Renal cortex interstitium (tissue), 11 donors: Measurements from ENCODE around the gene WIZ. TPM values are rescaled to one million over a fixed set of nuclear protein-coding genes. Genes with fewer than 3 reads are reported as not detected.
A peak's percentile ranks its signal among the peaks of the same experiment; 100 is the strongest.
"Not testable (repeated sequence)": the region's sequence is repeated elsewhere in the genome, so short reads cannot be mapped to it uniquely, and the experiment has no call there.

Source experiments
- DNase-seq, 11 donors: peaks; one replicate each; pipeline ENCODE4 v3.0.0-alpha.2; 2013; ENCODE audit warnings: low read depth in 9 of 11, low spot score in 4 of 11; ENCODE audit errors: extremely low read depth in 1 of 11
- polyA plus RNA-seq, 3 donors: library from polyadenylated mRNA; unstranded; fragments of 120-200 nt; gene quantifications; one replicate each; pipeline ENCODE4 v1.2.1, GENCODE V29; 2013; ENCODE audit not compliant: insufficient read length in 3 of 3

The WIZ gene
- polyA plus RNA-seq, 3 donors, result 23.6 to 40.5 (median 38.7) TPM

DNA sequence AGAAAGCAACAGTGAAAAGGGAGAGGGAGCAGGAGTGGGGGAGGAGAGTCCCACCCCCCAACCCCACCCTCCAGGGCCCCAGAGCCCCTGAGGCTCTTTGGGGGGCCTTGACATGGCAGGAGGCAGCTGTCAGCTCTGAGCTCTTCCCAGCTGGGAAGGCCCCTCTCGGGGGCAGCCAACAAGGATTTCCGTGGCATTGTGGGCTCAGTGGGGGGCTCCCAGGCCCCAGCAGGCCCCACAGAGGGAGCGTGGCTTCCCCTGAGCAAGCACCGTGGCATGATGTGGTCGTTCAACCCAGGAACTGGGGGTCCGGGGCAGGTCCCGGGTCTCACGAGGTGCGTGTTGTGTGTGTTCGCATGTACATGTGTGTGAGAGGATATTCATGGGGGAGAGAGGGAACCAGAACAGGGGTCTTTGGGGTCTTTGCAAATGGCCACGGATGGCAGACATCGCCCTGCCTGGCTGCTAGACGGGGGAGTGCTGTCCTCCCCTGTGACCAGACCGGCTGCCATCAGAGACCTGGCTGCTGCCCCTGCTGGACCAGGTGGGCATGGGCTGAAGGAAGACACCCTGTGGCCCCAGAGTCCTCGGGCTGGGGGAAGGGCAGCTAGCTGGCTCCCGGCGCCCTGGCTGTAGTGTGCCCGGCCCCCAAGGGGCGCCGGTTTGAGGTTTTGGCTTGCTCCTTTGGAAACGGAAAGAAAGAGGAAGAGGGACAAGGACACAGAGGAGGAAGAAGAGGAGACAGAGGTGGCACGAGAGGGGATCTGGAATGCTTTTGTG is 27.3 kb downstream of the WIZ start:
- no peak for DNase-seq

DNA sequence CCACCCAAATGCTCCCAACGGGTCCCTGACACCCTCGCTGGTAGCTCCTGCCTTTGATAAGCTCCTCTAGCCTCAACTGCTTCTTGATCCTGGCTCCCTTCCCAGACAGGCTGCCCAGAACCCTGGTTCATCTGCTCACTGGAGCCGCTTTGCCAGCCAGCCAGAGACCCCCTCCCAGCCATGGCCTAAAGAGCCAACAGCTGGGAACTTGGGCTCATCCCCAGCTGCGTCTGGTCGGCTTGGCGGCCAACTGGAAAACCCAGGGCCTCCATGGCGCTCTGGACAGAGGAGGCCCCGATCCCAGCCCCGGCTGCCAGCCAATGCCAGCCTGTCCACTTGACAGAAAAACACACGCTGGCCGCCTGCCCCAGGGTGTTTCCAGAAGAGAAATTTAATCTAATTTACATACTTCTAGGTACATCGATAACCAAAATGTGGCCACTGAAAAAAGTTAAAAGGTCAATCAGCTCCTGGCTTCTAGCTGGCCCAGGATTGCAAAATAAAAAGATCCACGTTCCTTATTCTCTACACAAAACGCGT is 28.0 kb downstream of the WIZ start:
- DNase-seq, result no peak

DNA sequence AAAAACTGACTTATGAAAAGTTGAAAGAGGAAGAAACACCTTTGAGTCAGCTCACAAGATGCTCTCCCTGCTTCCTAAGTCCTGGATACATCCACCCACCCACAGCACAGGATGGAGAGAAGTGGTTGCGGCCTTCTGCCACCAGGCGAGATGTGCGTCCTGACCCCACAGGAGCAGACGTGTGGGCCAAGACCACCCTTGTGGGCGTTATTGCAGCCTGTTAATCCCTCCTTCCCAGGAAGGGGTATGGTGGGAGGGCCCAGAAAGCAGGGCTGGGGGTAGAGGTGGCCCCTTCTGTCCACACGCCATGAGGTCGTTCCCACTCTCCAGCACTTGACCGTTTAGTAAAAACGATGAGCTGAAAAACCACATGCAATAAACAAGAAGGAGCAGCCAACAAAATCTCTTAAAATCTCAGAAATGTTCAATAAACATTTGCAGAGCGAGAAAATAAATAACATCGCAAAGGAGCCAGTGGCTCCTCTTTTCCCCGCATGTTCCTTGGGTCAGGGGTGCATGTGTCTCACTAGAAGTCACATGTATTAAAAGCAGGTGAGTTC is 28.5 kb downstream of the WIZ start:
- no peak for DNase-seq

GRCh38 chr19:15419413-15420025 is 30.2 kb downstream of the WIZ start:
- DNase-seq, result no peak

DNA sequence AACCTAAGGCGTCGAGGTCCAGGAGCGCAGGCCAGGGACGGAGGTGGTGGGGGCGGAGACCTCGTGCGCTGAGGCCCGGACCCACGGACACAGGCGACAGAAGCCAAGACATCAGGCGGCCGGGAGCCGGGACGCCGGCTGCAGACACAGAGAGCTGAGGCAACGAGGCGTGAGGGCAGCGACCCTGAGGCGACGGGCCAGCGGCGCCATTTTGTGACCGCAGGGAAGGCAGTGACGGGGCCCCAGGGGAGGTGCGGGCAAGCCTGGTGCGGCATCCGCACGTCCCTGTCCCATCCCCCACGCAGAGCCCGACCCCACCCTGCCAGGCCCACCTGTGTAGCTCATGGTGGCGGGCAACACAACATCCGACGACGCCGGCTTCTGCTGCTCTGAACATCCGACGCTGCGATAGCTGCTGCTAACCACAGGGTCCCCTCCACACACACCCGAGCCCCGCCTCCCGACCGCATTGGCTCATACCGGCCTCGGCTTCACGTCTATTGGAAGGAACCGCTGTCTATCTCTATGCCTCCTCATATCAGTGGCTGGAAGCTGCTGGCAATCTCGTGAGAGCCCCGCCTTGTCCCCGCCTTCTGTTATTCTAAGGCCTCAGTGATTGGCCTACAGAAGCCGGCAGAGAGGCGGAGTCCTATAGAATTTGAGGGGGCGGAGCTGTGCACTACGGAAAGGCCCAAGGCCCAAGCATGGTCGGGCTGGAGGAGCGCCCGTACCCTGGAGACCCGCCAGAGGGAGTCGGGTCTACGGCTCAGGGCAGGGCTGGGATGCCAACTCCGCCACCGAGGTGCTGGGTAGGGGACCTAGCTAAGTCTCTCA is 31.0 kb downstream of the WIZ start, which contains the start of gene AKAP8L:
TSS of gene AKAP8L (minus strand) at position 410 of the 834 bp plus-strand sequence. CDS start at position 345, 65 bp downstream.
- peak; percentile 97 to 100 (median 99) for DNase-seq

DNA sequence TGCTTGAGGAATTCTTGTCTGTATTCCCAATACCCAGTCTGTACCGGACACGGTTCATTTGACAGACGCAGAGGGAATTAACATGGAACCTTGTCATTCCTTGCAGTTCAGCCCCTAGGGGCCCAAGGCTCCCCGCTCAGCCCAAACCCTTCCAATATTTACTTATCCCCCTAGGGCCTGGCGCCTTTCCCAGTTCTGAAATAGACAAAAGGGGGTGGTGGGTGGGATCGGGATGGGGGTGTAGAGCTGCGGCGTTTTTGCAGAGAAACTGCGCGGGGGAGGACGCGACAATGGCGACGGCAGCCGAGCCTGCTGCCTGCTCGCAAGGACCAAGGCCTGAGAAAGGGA is 31.6 kb downstream of the WIZ start:
- DNase-seq, result peak in 4 of 11 donors; percentile 19 to 35 (median 24)

DNA sequence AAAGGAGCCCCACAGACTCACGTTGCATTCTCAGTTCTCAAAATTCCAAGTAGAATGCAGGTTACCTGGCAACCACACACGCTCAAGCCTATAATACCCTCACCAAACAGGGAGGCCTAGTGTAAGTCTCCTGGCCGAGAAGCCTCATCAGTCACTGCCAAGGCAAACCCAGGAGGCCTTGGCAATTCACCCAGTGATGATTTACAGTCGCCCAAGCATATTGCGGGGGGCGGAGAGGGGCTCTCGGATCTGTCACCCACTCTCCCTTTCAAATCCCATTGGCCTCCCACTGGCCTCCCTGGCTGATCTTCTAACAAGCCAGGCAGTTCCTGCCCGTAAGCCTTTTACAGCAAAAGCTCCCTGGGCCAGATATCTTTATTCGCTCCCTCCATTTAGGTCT is 32.1 kb downstream of the WIZ start:
- peak in 1 of 11 donors; percentile 36 for DNase-seq

GRCh38 chr19:15412832-15413231 is 36.9 kb downstream of the WIZ start:
- DNase-seq, result no peak

DNA sequence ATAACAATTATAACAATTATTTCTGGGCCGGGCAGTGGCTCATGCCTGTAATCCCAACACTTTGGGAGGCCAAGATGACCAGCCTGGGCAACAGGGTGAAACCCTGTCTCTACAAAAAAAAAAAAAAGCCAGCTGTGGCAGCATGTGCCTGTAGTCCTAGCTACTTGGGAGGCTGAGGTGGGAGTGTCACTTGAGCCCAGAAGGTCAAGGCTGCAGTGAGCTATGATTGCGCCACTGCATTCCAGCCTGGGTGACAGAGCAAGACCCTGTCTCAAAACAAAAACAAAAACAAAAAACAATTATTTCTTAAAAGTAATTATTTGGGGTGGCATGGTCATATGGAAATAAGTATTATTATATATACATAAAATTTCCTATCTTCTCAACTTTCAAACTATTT is 38.4 kb downstream of the WIZ start:
- not testable (repeated sequence) for DNase-seq

- no peak for DNase-seq
These were observed 45.0 kb downstream of the WIZ start for GRCh38 chr19:15404780-15405211.

DNA sequence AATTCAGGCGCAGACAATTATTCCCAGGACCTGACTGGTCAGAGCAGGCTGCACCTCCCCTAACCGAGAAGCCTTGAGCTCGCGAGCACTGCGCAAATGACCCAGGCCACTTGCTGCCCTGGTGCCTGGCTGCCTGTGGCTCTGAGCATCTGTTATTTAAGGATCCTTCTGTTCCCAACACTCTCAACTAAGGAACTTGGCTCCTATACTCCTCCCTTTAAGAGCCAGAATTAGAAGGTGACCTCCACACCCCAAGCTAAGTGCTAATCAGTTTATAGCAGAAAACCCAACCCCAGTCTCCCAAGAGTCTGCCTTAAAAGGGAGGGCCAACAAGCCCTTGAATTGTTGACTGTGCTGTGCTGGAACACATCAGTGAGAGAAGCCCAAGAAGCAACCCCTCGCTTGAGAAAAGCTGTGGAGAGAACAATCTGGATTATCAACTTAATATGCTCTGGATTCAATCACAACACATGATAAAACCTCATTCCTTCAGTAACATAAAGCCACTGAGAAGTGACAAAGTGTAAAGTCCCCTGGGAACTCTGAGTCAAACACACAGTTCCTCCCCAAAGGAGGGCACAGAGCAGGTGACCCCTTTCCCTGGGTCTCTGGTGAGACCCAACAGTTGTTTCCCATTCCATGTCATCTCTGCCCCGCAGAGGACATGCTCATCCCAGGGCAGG is 45.5 kb downstream of the WIZ start:
- no peak for DNase-seq

DNA sequence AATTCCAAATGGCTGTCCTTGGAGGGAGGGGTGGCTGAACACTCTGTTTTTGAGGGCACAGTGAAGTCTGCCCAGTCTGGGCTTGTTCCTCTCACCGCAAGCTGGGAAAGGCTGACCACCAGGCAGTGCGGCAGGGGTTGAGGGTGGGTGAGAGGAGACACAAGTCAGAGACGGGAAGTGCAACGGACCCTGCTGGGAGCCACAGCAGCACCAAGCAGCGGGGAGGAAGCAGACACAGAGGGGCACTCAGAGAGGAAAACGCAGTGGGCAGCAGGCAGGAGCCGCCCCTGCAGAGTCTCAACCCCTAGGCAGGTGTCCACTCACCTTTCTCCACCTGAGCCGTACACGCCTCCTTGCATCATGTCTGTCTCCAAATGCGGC is 46.6 kb downstream of the WIZ start:
- DNase-seq, result no peak

- no peak for DNase-seq
These were observed 47.2 kb downstream of the WIZ start for GRCh38 chr19:15402411-15403150.

DNA sequence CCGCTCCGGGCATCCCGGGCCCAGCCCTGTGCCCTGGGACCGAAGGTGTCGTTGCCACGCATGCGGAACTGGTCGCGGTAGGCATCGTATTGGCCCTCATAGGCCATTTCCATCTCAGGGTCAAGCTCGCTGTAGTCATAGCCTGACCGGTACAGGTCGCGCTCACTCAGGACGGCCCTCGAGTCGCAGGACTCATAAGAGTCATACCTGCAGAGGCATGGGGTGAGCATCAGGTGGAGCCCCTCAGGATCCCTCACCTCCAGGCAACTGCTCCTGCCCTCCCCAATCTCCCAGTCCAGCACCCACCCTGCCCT is 48.4 kb downstream of the WIZ start:
- no peak for DNase-seq

GRCh38 chr19:15400521-15401396 is 49.0 kb downstream of the WIZ start:
- DNase-seq, result no peak

DNA sequence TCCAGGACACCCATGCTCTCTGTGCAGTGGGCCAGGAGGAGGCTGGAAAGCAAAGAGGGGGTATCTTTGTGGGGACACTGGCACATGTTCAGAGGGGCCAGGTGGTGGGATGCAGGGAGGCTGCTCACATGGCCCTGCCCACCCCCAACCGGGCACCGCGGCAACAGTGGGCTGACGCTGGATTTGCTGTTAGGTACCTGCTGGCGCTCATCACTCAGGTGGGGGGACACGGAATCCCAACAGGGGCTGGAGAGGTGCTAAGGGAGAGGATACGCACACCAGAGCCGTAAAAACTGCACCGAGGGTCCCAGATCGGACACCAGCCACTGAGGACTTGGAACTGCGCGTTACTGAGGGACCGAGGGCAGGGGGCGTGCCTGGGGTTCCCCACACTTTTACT is 50.1 kb downstream of the WIZ start:
- DNase-seq, result no peak

DNA sequence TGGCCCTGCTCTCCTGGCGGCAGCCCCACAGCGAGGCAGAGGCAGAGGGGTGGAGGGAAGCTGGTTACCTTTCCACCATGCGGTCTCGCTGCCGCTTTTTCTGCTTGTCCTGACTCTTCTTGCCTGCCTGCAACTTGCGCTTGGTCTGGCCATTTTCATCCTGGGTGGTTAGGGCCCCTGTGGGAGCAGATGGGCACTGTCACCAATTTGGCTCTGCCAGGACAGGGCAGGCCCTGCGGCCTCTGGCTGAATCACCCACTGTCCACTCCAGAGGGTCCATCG is 50.6 kb downstream of the WIZ start:
- no peak for DNase-seq
